HG03442 (cell line): ENCODE data around the gene SCN7A.
A peak's percentile ranks its signal among the peaks of the same experiment; 100 is the strongest.
"Not testable (repeated sequence)": the region's sequence is repeated elsewhere in the genome, so short reads cannot be mapped to it uniquely, and the experiment has no call there.

Experiments
- ATAC-seq: cut with Tn5 transposase; IDR thresholded peaks from one replicate; pipeline ENCODE4 v1.9.1; 2021; ENCODE audit warnings: mild to moderate bottlenecking, moderate library complexity; ENCODE audit not compliant: unreplicated experiment

SCN7A gene

GRCh38 chr2:166494140-166494624, at the start of gene SCN7A:
SCN7A (minus strand) TSS chr2:166494249; CDS start chr2:166477696, 16,553 bp downstream.
- ATAC-seq: no peak

GRCh38 chr2:166539340-166540162, 45.5 kb upstream of the SCN7A start:
- ATAC-seq: peak; percentile 99

- no peak for ATAC-seq
Observed at GRCh38 chr2:166536111-166536510, 42.1 kb upstream of the SCN7A start.

DNA sequence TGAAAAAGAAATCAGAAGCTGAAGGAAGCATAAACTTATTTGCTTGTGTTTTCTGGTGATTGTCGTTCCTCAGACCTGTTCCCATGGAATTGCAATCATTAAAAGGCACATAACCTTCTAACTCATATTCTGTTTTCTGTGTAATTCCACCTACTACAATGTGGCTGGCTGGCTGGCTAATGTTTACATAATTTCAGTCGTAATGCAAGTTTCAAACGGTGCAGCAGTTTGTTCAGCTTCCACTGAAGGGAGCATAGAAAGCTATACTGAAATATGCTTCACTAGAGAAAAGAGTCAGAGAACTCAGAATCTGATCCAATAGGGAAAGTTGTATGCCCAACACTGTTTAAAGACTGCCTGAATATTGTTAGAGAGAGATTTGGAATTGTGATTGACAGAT, 27.1 kb upstream of the SCN7A start:
- no peak for ATAC-seq

GRCh38 chr2:166520604-166521003, 26.6 kb upstream of the SCN7A start:
- ATAC-seq: no peak

DNA sequence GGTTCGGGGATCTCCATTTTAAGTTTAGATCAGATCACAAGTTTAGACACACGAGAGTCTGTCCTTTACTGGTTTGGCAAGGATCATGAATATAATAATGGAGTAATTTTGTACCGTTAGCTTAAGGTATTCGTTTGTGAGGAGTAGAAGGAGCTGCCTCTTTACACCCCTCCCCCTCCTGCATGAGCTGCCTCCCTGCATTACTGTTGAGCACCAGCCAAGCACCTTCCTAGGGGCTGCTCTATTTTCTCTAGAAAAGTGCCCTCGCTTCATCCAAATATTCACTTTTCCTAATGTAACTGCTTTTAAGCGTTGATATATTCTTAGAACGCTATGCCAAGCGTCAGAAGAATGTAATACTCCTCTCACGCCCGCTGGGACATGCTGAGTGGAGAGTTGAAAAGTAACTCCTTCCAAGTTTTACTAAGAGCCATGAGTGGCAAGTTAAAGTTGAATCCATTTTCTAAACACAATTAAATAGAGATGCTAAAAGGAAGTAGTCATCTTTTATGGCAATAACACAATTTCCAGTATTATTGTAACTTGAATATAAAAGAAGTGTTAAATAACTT, 25.4 kb upstream of the SCN7A start:
- ATAC-seq: no peak

- ATAC-seq: no peak
Observed at GRCh38 chr2:166518634-166519390, 24.8 kb upstream of the SCN7A start.

DNA sequence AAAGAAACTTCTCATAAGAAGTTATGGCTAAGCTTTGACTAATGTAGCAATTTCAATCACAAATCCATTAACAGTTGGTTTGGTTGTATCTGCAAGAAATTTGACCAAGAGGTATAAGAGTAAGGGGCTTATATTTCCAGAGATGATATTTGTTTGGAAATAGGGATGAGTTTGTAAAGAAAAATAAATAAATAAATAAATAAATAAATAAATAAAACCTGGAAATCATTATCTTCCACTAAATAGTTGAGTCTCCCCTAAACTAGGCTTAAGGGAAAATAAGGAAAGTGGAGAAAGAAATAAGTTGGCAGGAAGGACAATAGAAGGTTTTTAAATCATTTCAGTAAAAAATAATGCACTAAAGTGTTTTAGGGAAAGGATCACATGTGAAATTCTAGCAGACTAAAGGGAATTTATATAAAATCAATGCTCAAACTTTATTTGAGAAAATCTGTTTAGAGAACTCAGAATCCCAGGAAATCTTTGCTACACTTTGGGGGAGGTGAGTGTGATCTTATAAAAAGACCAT, 23.5 kb upstream of the SCN7A start:
- no peak for ATAC-seq

- ATAC-seq: no peak
Observed at GRCh38 chr2:166516712-166517303, 22.8 kb upstream of the SCN7A start.

DNA sequence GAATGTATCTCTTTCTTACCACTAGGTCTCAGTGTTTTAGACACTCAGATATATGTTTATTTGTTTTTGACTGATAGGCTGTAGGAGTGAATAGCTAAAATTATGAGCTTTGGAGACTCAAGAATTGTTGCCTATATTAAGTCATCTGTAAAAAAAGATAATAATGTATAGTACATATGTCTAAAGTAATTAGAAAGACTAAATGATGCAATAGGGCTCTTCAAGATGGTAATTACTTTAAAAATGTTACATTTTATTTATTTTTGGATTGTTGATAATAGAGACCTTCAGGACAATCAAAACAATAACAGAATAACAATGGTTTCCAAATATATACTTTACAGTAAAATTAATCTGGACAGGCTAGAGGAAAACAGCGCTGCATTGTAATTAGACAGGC, 19.9 kb upstream of the SCN7A start:
- ATAC-seq: no peak

- no peak for ATAC-seq
Observed at GRCh38 chr2:166499281-166499680, 5.2 kb upstream of the SCN7A start.

DNA sequence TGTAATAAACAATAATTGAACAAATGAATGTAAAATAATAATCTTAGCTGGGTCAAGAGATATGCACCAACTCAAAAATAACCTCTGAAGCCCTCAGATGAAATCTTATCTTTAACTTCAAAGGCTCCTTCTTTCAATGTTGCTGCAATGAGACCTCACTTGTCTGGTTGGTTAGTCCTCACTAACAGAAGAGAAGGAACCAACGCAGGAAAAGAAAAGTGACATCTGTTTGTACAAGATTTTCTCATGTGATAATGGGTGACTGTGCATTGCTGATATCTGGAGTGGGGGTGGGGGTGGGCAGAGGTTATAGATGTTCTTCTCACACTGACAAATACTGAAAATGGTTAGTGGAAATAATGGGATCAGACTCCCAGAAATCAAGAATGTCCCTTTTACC, 2.6 kb downstream of the SCN7A start:
- ATAC-seq: no peak

- ATAC-seq: no peak
Observed at GRCh38 chr2:166487171-166487570, 6.9 kb downstream of the SCN7A start.

- no peak for ATAC-seq
Observed at GRCh38 chr2:166485558-166486178, 8.4 kb downstream of the SCN7A start.

- ATAC-seq: no peak
Observed at GRCh38 chr2:166472332-166472731, 21.7 kb downstream of the SCN7A start.

- no peak for ATAC-seq
Observed at GRCh38 chr2:166468124-166469024, 25.7 kb downstream of the SCN7A start.

DNA sequence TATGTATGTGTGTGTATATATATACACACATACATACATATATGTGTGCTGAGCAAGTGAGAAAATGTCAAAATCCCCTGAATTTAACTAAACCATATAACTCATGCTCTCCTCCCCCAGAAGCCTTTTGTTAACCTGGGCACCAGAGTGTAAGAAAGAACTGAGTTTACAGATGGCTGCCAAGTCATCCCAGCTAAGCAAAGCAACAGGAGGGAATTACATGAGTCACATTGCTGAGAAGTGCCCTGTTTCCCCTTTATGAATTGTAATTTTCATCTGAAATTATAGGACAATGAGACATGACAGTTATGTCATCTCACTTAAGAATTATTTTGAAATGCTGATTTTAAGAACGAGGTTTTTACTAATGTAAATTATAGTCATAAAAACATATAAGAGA, 29.9 kb downstream of the SCN7A start:
- ATAC-seq: no peak

- ATAC-seq: no peak
Observed at GRCh38 chr2:166463640-166464039, 30.4 kb downstream of the SCN7A start.

DNA sequence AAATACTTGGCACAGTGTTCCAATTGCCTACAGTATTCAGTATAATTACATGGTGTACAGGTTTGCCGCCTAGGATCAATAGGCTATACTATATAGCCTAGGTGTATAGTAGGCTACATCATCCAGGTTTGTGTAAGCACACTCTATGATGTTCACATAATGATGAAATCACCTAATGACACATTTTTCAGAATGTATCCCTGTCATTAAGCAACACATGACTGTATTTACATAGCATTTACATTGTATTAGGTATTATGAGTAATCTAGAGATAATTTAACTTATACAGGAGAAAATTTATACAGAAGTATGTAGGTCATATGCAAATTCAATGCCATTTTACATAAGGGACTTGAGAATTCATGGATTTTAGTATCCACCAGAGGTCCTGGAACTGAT, 35.4 kb downstream of the SCN7A start:
- no peak for ATAC-seq

- not testable (repeated sequence) for ATAC-seq
Observed at GRCh38 chr2:166455823-166456222, 38.2 kb downstream of the SCN7A start.
